Choroid plexus epithelial cell (primary cell): ENCODE data around the gene MYO15B.
"Not testable (repeated sequence)": the region's sequence is repeated elsewhere in the genome, so short reads cannot be mapped to it uniquely, and the experiment has no call there.

Experiments used
- DNase-seq: peaks from one replicate; pipeline ENCODE4 v3.0.0-alpha.2; 2010; ENCODE audit warnings: low read depth
- H3K4me3 ChIP-seq: 2 replicates; pipeline ENCODE4 v1.5.1; 2011; ENCODE audit warnings: low read depth, mild to moderate bottlenecking, control low read depth, low read length, moderate library complexity
- CTCF ChIP-seq: conservative IDR thresholded peaks from 2 replicates; pipeline ENCODE4 v1.5.1; 2011; ENCODE audit warnings: low read depth, mild to moderate bottlenecking, control low read depth, inconsistent platforms, low read length, moderate library complexity

The MYO15B gene

GRCh38 chr17:75590314-75590761, 2.7 kb downstream of the MYO15B start:
- H3K4me3 ChIP-seq, result no peak overlapping the region
- no peak for DNase-seq
- TF ChIP-seq CTCF, result no peak

- TF ChIP-seq CTCF, result no peak
- H3K4me3 ChIP-seq, result no peak overlapping the region
Observed at GRCh38 chr17:75590849-75591721, 3.5 kb downstream of the MYO15B start.

GRCh38 chr17:75591722-75592302, 4.2 kb downstream of the MYO15B start:
- no peak for TF ChIP-seq CTCF
- H3K4me3 ChIP-seq, result no peak overlapping the region
- DNase-seq, result no peak

More at GRCh38 chr17:75590849-75591721, 3.5 kb downstream of the MYO15B start:
- no peak for DNase-seq

GRCh38 chr17:75592348-75593020, 4.9 kb downstream of the MYO15B start:
- no peak for TF ChIP-seq CTCF
- H3K4me3 ChIP-seq, result no peak overlapping the region
- no peak for DNase-seq

GRCh38 chr17:75593430-75593829, 5.8 kb downstream of the MYO15B start:
- H3K4me3 ChIP-seq, DNase-seq: not testable (repeated sequence)

DNA sequence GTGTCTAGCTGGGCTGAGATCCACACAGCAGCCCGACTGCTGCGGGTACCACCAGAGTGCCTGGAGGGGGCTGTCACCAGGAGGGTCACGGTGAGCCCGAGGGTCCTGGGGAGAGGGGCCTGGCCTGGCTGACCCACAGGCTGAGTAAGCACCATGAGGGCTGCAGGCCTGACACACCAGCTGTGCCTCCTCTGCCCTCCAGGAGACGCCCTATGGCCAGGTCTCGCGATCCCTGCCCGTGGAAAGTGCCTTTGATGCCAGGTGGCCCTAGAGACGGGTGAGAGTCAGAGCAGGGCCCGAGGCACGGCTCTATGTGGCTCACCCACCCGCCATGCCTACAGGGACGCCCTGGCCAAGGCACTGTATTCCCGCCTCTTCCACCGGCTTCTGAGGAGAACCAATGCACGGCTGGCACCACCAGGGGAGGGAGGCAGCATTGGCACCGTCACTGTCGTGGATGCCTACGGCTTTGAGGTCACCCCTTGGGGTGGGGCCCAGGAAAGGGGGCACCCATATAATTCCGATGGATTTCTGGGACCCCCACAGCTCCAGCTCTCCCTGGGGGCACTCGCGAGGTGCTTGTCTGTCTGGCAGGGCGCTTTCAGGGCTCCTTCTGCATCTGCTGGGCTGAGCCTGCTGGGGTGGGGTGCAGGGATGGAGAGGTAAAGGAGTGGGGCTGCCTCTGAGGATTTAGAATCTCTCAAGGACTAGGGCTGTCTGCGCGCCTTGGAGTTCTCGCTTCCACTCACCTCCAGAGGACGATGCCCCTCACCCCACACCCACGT, 7.1 kb downstream of the MYO15B start:
- no peak for DNase-seq
- no peak for TF ChIP-seq CTCF
- no peak overlapping the region for H3K4me3 ChIP-seq
